ENCODE measurements around the gene CELF1.

DNA sequence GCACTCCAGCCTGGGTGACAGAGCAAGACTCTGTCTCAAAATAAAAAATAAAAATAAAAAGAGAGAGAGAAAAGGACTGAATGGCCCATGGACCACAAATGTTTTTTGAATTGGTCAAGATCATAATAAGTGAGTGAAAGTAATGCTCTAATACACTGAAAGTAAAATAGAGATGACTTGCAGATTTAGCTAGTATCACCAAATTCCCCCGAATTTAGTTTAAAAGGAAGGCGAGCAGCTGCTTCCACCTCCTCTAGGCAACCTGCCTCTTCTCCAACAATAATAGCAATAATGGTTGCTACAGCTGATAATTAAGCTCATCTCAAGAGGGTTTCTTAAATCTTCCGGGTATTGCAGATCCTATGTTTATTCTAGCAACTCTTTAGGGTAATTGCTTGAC, 36.8 kb downstream of the CELF1 start:
- TF ChIP-seq, protein P1, sequence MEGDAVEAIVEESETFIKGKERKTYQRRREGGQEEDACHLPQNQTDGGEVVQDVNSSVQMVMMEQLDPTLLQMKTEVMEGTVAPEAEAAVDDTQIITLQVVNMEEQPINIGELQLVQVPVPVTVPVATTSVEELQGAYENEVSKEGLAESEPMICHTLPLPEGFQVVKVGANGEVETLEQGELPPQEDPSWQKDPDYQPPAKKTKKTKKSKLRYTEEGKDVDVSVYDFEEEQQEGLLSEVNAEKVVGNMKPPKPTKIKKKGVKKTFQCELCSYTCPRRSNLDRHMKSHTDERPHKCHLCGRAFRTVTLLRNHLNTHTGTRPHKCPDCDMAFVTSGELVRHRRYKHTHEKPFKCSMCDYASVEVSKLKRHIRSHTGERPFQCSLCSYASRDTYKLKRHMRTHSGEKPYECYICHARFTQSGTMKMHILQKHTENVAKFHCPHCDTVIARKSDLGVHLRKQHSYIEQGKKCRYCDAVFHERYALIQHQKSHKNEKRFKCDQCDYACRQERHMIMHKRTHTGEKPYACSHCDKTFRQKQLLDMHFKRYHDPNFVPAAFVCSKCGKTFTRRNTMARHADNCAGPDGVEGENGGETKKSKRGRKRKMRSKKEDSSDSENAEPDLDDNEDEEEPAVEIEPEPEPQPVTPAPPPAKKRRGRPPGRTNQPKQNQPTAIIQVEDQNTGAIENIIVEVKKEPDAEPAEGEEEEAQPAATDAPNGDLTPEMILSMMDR (IDR thresholded peaks at IDR 0.05; ENCODE audit: insufficient read depth, low read length, poor library complexity, severe bottlenecking) = no peak
- TF ChIP-seq EZH2phosphoT487 (conservative IDR thresholded peaks at IDR 0.05; ENCODE audit: low read length) = no peak
